NCI-H2196 treated with DMSO at 0.1 percent for 48 hours (cell line): Measurements from ENCODE around the gene EXOSC9.

Experiments used
- DNase-seq: peaks from one replicate; lab custom pipeline; 2025; ENCODE audit not compliant: unreplicated experiment; lab: John Stamatoyannopoulos, UW

Gene EXOSC9

DNA sequence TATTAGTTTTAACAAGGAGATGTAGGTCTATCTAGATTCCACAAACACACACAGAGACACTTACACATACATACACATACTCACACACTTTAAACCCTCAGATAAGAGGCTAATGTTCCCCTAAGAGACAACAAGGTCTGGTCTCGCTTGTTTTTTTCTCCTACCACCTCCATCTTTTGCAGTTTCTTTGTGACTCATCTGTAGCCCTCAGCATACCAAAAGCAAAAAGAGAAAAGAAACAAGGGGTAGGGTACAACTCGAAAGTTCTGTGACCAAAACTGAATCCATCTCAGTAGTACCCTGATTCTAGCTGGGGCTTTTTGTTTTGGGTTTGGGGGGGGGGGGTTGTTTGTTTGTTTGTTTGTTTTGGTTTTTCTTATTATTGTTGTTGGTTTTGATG is 12.2 kb upstream of the EXOSC9 start:
- DNase-seq: no peak

DNA sequence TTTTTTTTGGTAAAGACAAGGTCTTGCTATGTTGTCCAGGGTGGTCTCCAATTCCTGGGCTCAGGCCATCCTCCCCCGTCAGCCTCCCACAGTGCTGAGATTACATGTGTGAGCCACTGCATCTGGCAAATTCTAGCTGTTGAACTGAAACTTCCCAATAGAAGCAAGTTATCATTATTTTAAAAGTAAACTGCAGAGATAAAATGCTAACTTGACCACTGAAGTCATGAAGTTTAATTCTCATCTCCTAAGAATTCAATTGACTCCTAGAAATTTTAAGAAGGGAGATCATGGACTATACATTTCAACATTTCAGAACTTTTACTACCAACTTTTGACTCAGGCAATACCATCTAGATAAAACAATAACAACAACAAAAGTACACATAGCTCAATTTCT is 11.7 kb upstream of the EXOSC9 start:
- no peak for DNase-seq

DNA sequence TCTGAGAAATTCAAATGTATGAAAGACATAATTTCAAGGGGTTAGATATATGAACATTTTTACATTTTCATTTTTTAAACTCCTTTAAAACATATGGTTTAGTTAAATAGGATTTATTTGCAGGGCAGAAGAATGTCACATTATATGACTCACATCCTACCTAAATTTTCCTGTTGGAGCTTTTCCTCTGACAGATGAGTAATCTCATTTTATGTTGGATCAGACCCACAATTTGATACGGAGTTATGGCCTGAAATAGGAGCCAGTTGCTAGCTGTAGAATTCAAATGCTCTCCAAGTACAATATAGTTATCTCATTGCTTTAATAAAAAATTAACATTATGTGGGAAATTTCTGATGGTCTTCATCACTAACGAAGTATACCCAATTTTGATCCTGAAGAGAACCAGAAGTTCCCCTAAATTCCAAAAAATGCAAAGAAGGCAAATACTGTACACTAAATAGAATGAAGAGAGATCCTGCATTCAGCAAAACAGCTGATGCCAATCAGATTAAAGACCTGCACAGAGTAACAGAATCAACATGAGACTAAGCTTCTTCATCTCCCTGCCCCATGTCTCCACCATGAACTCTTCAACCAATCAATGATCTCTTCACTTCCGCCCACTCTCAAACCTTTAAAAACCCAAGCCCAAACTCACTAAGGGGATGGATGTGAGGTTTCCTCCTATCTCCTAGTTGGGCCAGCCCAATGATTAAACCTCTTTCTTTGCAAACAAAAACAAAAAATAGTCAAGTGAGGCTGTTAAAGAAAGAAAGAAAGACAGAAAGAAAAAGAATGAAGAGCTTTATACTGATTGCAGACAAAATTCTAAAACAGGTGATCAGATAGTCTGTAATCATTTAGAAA is 10.9 kb upstream of the EXOSC9 start:
- no peak for DNase-seq

DNA sequence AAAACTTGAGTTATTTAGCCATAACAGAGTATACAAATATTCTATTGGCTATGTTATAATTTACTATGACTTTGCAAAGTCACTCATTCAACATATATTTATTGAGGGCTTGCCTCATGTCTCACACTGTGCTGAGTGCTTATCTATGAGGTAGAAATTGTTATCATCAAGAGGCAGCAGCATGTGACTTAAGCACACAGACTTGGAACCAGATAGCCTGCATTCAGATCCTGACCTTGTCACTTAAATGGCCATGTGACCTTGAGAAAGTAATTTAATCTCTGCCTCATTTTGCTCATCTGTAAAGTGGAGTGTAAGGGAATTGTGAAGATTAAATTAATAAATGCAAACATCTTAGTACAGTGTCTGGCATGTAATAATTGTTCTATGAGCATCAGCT is 10.1 kb upstream of the EXOSC9 start:
- no peak for DNase-seq

DNA sequence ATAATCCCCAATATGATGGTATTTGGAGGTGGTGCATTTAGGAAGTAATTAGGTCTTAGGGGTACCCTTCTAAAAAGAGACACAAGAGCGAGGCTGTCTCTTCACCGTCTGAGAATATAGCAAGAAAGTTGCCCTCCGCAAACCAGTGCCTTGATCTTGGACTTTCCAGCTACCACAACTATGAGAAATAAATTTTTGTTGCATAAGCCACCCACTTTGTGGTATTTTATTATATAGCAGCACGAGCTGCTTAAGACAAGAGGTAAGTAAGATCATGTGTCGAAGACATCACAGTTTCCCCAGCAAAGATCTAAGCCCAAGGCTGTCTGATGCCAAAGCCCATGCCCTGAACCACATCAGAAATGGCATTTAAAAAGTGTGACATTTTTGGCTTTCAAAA is 9.6 kb upstream of the EXOSC9 start:
- no peak for DNase-seq

DNA sequence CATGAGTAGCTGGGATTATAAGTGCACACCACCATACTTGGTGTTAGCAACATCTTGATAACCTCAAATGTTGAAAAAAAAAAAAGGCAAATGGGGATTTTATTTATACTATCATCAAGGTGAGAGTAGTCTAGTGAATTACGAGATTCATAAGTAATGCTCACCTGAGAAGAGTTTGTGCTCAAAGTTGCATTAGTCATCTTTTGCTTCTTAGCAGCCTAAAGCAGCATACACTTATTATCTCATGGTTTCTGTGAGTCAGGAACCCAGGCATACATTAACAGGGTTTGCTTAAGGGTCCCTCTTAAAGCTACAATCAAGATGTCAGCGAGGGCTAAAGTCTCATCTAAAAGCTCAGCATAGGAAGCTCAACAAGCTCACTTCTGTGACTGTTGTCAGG is 8.2 kb upstream of the EXOSC9 start:
- no peak for DNase-seq

DNA sequence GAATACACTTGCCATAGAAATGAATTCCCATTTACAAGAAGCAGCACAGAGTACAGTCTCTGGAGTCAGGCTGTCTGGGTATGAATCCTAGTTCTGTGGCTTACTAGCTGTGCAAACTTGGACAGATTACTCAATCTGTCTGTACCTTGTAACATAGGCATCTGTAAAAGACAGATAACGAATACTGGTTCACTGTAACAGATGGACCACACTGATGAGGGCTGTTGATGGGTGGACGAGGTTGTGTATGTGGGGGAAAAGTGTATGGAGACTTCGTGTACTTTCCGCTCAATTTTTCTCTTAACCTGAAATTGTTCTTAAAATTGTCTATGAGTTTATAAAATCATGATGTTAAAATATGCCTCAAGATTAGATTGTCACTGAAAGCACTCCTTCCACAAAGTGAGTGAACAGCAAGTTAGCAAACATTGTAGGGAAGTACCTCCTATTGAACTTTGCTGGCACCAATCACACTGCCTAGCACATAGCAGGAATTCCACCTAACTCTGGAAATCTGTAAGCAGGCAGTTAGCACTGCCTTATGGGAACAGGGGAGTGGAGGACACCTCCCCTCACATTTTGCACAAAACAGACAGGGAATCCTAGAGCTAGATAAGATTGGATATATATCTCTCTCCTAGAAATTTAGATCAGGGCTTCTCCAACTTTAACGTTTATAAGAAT is 6.5 kb upstream of the EXOSC9 start:
- DNase-seq: no peak

DNA sequence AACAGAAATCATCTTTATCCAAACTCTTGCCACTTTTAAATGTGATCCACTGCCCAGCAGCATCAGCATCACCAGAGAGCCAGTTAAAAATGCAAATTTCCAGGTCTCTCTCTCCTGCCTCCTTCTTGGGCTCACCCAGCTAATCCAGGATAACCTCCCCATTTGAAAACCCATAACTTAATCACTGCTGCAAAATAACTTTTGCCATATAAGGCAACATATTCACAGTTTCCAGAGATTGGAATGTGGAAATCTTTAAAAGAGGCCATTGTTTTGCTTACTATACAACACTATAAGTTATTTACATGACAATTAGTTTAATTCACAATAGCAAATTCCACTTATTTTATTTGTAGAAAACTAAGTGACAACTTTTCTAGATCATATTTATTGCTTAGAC is 4.8 kb upstream of the EXOSC9 start:
- no peak for DNase-seq

DNA sequence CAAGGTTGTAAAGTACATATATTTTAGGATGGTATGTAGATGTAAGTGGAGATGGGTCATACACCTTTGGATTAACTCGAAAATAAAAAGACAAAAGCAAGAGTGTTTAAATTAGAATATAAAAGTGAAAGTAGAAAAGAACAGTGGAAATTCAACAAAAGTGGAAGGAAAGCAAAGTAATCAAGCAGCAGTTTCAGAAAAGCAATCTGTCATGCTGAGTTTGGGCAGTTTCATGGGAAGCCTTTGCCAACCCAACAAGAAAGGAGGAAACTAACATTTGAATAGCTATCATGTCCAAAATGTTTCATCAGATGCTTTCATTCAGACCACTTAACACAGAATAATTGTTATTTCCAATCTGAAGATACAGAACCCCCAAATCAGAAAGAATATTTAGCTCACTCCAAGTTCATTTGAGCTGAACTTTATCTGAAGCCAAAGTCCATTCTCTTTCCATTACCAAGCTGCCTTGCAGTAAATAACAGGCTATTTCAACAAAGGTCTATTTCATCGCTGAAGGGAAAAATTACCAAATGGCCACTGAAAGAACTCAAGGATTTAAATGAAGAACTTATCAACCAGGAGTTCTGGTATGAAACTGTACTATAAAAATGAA is 1.8 kb upstream of the EXOSC9 start:
- DNase-seq: no peak

DNA sequence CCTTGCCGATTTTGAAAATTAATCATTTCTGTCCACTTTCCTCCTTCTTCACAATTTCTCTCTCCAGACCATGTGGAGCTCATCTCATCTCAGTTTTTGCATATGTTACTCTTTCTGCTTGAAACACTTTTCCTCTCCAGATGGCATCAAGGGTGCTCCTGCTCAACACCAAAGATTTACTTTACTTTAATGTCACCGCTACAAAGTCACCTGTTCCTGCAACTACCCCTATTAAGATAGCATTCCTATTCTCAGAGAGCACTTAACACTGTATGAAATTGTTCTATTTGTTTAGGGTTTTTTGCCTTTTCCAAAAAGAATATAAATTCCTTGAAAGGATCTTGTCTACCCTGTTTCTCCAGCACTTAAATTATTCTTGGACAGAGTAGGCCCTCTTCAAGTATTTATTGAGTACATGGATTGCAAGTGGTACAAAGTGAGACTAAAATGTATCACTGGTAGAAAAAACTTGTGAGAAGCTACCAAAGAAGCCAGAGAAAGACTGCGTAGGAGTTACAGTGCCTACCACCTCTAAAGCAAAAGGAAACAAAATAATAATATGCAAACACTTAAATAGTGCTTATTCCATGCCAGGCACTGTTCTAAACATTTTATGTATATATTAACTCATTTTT is 1.1 kb upstream of the EXOSC9 start:
- no peak for DNase-seq

DNA sequence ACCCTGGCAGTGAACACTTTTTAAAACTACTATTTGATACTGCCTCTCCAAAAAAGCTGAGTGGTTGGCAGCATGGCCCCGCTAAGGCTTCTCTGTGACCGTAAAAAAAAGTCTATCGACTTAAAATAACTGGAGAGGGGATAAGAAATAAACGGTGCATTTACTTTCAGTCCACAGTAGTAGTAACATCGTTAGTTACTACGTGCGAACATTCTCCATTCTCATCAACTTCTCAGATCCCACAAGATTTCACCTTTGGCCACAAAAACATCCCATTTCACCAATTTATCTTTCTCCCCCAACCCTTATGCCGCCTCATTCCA is 524 bp upstream of the EXOSC9 start:
- DNase-seq: no peak

DNA sequence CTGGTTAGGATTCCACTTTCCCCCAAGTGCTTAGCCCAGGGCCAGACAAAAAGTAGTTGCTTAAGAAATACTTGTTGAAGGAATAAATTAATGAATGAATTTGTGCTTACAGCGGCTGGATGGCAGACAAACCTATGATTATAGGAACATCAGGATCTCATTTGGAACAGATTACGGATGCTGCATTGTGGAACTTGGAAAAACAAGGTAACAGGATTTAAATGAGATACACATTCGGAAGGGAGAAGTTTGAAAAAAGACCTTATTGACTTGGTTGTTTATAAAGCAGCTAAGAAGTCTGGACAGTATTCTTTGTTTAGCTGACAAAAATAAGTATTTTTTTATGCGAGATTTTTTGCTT is 572 bp downstream of the EXOSC9 start:
- DNase-seq: no peak

DNA sequence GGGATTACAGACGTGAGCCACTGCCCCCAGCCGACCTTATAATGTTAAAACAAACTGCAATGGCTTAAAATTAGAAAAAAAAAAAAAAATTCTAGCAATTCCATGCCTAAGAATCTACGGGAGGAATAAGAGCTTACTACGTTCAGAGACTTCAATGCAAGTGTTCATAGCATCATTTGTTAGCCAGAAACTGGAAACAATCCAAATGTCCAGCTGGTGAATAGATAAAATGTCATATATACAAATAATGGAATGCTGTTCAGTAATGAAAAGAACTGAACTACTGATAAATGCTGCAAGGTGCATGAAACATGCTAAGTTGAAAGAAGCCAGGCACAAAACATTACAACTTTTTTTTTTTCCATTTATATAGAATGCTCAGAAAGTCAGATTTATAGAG is 5.3 kb downstream of the EXOSC9 start:
- DNase-seq: no peak

DNA sequence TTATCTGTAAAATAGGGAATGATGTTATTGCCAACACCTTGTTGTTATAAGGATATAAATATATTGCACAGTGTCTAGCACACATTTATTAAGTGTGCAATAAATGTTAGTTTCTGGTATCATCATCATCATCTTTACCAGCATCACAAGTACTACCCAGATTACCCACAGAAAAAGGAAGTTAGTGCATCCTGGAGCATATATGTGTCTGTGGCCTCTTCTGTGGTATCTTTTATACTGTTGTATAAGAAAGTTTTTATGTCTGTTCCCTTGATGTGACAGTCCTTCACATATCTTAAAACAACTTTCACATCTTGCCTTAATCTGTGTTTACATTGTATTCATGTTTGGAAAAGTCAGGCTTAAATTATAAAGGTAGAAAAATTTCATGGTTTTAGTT is 10.0 kb downstream of the EXOSC9 start:
- no peak for DNase-seq

DNA sequence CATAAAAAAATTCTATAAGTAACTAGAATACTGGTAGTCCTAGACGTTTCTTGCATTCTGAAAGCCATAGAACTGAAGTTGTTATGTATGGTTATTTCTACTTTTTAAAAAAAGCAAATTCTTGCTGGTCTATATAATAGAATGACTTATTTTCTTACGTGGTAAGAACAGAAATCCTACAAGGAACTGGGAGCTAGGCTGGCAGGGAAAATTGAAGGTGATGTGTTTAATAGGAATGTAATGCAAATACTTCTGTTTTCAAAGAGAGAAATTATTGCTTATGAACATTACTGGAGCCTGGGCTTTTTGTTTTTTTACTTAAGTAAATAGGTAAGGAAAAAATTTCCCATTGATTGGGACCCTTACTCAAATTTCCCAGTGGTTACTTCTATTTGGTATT is 13.6 kb downstream of the EXOSC9 start:
- no peak for DNase-seq

DNA sequence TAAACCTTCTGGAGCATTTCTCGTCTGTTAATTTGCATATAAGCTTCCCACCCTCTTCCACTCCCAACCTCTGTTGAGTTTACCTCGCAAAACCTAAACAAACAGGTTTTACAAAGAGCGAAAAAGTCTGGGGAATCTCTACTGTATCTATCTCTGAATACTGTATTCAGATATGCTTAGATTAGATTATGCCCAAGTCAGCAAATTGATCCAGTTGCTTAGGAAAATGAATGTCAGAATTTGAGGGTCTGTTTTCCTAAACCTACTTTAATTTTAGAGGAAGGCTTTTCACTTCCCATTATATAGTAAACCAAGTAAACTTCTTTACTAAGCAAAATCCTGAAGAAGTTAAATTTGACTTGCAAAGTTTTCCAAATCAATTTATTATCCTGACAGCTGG is 15.9 kb downstream of the EXOSC9 start:
- no peak for DNase-seq

DNA sequence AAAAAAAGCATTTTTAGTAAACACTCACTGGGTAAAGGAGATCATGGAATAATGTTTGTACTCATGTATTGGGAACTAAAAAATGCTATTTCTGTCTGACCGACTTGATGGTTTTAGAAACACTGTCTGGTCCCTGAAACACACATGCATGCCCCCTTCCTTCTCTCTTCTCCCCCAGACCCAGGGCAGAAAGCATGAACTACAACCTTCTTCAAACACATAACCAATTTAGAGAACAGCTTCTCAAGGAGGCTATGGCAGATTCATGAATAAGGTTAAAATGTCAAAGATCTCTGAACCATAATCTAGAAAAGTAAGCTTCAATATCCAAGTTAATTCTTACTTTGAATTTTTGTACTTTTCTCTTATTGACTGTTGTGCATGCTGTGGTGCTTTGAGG is 16.6 kb downstream of the EXOSC9 start:
- DNase-seq: no peak

DNA sequence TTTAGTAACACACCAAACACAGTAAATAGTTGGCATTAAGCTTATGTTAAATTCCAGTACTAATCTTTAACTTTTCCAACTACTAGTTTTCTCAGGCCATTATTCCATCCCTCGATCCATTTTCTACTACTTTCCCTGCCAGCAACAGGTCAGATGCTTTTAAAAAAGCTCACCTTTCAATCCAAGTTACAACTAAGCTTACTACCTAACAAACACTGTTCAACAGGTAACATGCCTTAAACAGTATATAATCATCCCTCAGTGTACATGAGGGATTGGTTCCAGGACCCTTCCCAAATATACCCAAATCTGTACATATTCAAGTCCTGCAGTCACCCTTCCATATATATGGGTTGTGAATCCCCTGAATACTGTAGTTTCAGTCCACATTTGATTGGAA is 17.1 kb downstream of the EXOSC9 start:
- no peak for DNase-seq

DNA sequence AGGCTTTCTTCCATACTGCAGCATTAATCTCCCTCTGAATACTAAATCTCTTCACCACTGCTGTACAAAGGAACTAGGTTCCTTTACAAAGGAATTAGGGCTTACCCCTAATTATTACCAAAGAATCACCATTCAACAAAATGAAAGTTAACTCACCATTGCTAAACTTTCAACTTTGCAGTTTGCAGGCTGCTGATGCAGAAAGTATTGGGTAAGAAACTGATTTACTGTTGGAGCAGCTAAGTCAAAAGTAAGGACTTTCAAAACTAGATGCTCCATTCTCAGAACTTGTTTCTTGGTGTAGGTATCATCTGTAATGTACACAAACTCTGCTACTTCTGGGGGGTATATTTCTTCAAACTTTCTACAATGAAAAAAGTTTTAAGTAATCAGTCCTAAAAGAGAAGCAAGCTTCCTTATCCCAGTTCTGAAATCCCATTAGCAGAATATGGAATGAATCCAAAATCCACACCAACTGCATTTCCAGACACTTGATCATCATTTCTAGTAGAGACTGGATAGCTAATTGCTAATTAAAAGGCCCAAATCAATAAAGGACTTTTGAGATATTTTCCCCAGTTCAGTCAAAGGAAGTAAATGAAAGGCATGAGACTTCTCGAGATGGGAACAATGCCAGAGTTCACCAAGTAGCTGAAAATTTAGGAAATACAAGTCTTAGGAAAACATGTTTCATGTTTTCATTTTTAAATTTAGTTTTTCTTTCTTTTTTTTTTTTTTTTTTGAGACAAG is 18.3 kb downstream of the EXOSC9 start:
- no peak for DNase-seq

DNA sequence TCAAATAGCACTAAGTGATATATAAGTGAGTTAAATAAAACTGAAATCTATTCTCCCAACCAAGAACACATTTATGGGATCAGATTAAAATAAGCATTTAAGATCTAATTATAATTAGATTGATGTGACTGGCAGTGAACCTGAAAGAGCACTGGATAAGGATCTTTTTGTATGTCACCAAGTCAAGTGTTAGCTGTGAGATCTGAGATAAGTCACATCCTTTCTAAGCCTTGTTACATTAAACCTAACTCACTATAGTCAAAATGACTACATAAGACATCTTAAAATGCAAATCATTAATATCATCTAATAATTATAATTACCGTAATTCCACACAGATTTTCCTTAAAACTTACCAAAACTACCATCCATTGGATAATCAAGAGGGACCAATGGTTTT is 20.9 kb downstream of the EXOSC9 start:
- DNase-seq: no peak

DNA sequence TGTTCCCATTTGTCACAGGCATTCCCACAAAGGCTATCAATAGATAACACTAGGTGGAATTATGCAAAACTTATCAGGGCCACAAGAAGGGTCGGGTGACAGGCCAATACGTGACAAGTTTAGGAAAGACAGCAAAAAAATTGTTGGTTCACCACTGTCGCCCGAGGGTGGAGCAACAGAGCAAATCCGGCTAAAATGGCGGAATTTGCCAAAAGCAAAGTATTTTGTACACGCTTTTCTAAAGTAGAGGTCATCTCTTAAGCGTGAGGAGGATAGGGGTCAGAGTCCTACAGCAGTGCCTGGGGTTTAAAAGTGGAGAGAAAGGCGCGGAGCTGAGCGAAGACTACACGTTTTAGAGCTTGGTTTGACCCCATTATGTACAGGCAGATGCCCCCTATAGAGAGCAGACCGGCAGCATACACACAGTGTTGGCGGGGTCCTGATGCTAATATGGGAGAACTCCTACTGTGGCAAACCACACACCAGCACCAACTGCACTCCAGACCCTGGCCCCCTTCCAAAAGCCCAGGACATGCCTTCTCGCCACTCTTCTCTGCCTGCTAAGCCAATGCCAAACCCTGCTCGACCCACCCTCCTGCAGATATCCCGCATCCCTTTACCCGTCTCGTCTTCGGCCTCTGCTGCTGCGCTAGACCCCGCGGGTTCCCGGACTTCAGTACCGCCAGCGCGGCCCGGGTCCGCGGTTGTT is 21.8 kb downstream of the EXOSC9 start:
- DNase-seq: no peak
